Fibroblast of lung (primary cell): Measurements from ENCODE around the gene USP14.

Source experiments
- CTCF ChIP-seq, 2 donors: IDR thresholded peaks in 1 of 2; conservative IDR thresholded peaks in 1 of 2; 1 replicate in 1 of 2; 2 replicates in 1 of 2; pipeline ENCODE4 v1.5.1; 2011 to 2012; ENCODE audit warnings: low read length in 2 of 2, control low read depth in 1 of 2, inconsistent platforms in 1 of 2, low read depth in 1 of 2, mild to moderate bottlenecking in 1 of 2
- EZH2 ChIP-seq: IDR thresholded peaks from 2 replicates; pipeline ENCODE4 v1.5.1; 2012; ENCODE audit warnings: low read length, control low read depth, mild to moderate bottlenecking; ENCODE audit errors: missing control alignments

GRCh38 chr18:199768-200167 lies 41.4 kb downstream of the USP14 start:
- no peak for TF ChIP-seq EZH2
- no peak for TF ChIP-seq CTCF (conservative IDR thresholded peaks at IDR 0.05 in 1 of 2, IDR thresholded peaks at IDR 0.05 in 1 of 2; ENCODE audit: low read depth in 1 of 2, low read length in 2 of 2)
